ACC112 (cell line): ENCODE results near the gene LAD1.

Experiments used
- H2AFZ ChIP-seq: fragments of 200-600 bp; sonication (generic); one replicate; pipeline ENCODE4 v1.6.0; 2017; ENCODE audit warnings: antibody characterized with exemption, low read length; ENCODE audit not compliant: unreplicated experiment
- H3K27ac ChIP-seq: fragments of 200-600 bp; sonication (generic); 2 replicates; pipeline ENCODE4 v1.5.1; 2014; ENCODE audit warnings: low read depth, mild to moderate bottlenecking, antibody characterized with exemption, low read length, moderate library complexity
- H3K27me3 ChIP-seq: fragments of 200-600 bp; sonication (generic); 2 replicates; pipeline ENCODE4 v1.6.1; 2014; ENCODE audit warnings: mild to moderate bottlenecking, antibody characterized with exemption, low read length, moderate library complexity, mixed read lengths; ENCODE audit not compliant: insufficient read depth
- H3K36me3 ChIP-seq: fragments of 200-600 bp; sonication (generic); 2 replicates; pipeline ENCODE4 v1.6.1; 2016; ENCODE audit warnings: mild to moderate bottlenecking, antibody characterized with exemption, low read length, moderate library complexity, mixed read lengths; ENCODE audit not compliant: insufficient read depth
- H3K4me1 ChIP-seq: fragments of 200-600 bp; sonication (generic); one replicate; pipeline ENCODE4 v1.6.1; 2016; ENCODE audit warnings: low read length, mixed read lengths; ENCODE audit not compliant: insufficient read depth, unreplicated experiment, control insufficient read depth
- H3K4me3 ChIP-seq: fragments of 200-600 bp; sonication (generic); 2 replicates; pipeline ENCODE4 v1.5.1; 2014; ENCODE audit warnings: mild to moderate bottlenecking, low read depth, low read length
- H3K79me2 ChIP-seq: fragments of 200-600 bp; sonication (generic); one replicate; pipeline ENCODE4 v1.6.0; 2016; ENCODE audit warnings: low read length; ENCODE audit not compliant: control insufficient read depth, unreplicated experiment, insufficient read depth

LAD1 gene

DNA sequence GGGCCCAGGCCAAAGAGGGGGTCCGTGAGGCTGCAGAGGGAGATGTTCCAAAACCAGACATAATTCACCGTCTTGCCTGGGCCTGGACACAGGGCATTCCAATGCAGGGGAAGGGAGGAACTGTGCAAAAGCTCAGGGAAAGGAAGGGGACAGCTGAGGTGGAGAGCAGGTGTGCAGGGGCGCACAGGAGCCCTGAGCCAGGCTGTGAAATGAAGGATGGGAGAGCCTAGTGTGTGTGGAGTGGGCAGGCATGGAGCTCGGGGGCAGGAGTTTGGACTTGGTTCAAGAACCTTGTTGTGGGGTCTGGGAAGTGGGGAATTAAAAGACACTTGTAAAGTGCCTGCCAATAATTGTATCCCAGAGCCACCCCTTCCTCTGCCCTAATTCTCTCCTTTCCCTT is 20.1 kb upstream of the LAD1 start:
- no peak overlapping the region for H2AFZ ChIP-seq
- no peak overlapping the region for H3K27ac ChIP-seq
- no peaks in the 10 kb centered on the region for H3K4me1 ChIP-seq
- no peak overlapping the region for H3K4me3 ChIP-seq
- H3K36me3 ChIP-seq, result no peaks in the 10 kb centered on the region
- H3K27me3 ChIP-seq, result peaks cover 61% of the 10 kb centered on the region
- no peaks in the 10 kb centered on the region for H3K79me2 ChIP-seq

DNA sequence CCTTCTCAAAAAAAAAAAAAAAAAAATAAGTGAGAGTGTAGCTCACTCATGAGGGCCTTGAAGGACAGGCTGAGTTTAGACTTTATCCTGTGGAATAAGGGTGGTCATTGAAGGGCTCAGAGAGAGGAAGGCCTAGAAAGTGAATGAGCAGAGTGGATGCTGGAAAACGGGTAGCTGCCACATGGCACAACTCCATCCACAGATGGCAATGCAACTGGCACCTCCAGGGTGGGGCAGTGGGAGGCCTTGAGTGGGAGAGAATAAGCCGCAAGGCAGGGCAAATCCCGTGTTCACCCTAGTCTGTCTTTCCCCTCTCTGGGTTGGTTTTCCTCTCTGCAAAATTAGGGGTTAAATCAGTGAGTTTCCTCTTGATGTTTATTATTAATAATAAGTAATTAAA is 19.3 kb upstream of the LAD1 start:
- Histone ChIP-seq H3K36me3 (no peaks in the 10 kb centered on the region), H2AFZ (no peak overlapping the region)

GRCh38 chr1:201414051-201414738 is 15.1 kb upstream of the LAD1 start:
- no peaks in the 10 kb centered on the region for H3K4me1 ChIP-seq
- H3K27me3 ChIP-seq, result peaks cover 72% of the 10 kb centered on the region
- no peak overlapping the region for H2AFZ ChIP-seq
- H3K79me2 ChIP-seq, result no peaks in the 10 kb centered on the region
- no peaks in the 10 kb centered on the region for H3K36me3 ChIP-seq
- no peak overlapping the region for H3K4me3 ChIP-seq
- no peak overlapping the region for H3K27ac ChIP-seq

More for the DNA sequence above, 19.3 kb upstream of the LAD1 start:
- Histone ChIP-seq H3K27ac (no peak overlapping the region), H3K27me3 (peaks cover 61% of the 10 kb centered on the region), H3K4me1 (no peaks in the 10 kb centered on the region), H3K4me3 (no peak overlapping the region), H3K79me2 (no peaks in the 10 kb centered on the region)

GRCh38 chr1:201411292-201411691 is 12.2 kb upstream of the LAD1 start:
- Histone ChIP-seq H3K27me3 (peaks cover 53% of the 10 kb centered on the region), H3K27ac (no peak overlapping the region), H3K36me3 (no peaks in the 10 kb centered on the region), H3K79me2 (no peaks in the 10 kb centered on the region), H3K4me3 (no peak overlapping the region), H2AFZ (no peak overlapping the region), H3K4me1 (no peaks in the 10 kb centered on the region)

DNA sequence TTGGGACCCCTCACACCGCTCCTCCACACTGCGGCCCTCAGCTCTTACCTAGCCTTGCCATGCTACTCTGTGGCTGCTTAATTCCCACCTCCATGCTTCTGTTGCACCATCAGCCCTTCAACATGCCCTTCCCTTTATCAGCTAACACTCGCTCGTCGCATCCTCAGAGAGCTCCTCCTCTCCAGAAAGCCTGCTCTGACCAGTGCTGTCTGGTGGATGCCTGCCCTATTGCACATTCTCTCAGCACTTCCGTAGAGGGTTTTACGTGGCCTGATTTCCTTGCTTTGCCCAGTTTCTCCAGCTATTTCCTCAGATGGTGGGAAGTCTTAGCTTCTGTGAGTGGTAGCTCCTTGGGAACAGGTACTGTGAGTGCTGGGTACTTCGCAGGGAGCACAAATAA is 10.3 kb upstream of the LAD1 start:
- Histone ChIP-seq H3K36me3 (no peaks in the 10 kb centered on the region), H3K27me3 (peaks cover 34% of the 10 kb centered on the region), H2AFZ (no peak overlapping the region), H3K4me3 (no peak overlapping the region), H3K4me1 (no peaks in the 10 kb centered on the region), H3K27ac (no peak overlapping the region), H3K79me2 (no peaks in the 10 kb centered on the region)

- Histone ChIP-seq H3K4me3 (no peak overlapping the region), H2AFZ (no peak overlapping the region)
These were observed 9.7 kb upstream of the LAD1 start for GRCh38 chr1:201408834-201409200.

DNA sequence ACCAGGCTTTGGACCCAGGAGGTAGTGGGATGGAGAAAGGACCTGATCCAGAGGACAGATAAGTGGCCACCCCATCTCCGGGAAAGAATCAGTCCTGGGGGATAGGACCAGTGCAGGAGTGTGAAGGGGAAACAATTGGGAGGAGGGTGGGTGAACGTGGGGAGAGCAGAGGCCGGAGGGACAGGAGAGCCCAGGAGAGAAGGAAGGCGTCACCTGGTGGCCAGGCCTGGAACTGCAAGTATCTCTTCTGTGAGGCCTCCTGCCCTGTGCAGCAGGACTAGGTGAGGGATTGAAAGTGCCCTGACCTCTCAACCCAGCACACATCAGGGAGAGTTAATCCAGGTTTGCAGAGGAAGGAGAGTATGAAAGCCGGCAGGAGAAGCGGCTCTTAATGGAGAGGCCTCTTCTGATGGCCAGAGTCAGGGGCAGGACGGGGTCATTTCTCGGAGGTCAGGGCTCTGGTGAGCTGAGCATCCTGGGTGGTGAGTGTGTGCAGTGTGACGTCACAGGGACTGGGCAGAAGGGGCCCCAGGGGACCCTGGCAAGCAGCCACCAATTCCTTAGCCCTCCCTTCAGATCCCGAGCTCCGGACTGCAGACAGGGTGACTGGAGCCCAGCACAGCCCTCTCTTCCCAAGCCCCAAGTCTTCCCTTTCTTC is 9.2 kb upstream of the LAD1 start:
- Histone ChIP-seq H3K36me3 (no peaks in the 10 kb centered on the region), H3K79me2 (no peaks in the 10 kb centered on the region), H2AFZ (no peak overlapping the region), H3K27ac (no peak overlapping the region), H3K4me1 (no peaks in the 10 kb centered on the region), H3K27me3 (peaks cover 43% of the 10 kb centered on the region), H3K4me3 (no peak overlapping the region)

More at GRCh38 chr1:201408834-201409200, 9.7 kb upstream of the LAD1 start:
- no peaks in the 10 kb centered on the region for H3K4me1 ChIP-seq
- no peak overlapping the region for H3K27ac ChIP-seq
- no peaks in the 10 kb centered on the region for H3K36me3 ChIP-seq
- no peaks in the 10 kb centered on the region for H3K79me2 ChIP-seq
- peaks cover 38% of the 10 kb centered on the region for H3K27me3 ChIP-seq

DNA sequence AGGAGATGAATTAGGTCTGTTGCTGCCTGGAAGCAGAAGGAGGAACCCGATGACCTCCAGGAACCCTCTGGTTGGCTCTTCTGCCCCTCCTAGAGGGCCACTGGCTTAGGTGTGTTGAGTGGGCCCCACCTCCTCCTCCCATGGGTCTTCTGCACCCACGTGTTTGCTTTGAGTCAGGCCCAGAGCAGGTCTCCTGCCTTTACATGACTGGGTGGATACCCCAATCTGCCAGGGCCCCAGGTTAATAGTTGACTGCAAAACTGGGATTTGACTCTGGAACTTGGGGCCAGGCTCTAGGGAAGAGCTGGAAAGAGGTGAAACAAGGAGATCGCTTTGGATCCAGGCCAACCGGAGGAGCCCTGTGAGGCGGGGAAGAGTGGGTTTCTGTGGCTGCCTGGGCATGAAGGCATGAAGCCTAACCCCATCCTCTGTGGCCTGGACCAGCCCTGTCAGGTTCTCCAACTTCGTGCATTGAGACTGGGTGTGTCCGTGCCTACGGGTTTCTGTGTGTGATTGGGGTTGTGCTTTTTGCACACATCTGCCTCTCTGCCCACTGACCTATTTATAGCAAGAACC is 7.8 kb upstream of the LAD1 start:
- Histone ChIP-seq H3K27me3 (peaks cover 45% of the 10 kb centered on the region), H3K36me3 (no peaks in the 10 kb centered on the region), H3K79me2 (no peaks in the 10 kb centered on the region), H3K4me1 (no peaks in the 10 kb centered on the region), H3K27ac (no peak overlapping the region), H2AFZ (no peak overlapping the region), H3K4me3 (no peak overlapping the region)

DNA sequence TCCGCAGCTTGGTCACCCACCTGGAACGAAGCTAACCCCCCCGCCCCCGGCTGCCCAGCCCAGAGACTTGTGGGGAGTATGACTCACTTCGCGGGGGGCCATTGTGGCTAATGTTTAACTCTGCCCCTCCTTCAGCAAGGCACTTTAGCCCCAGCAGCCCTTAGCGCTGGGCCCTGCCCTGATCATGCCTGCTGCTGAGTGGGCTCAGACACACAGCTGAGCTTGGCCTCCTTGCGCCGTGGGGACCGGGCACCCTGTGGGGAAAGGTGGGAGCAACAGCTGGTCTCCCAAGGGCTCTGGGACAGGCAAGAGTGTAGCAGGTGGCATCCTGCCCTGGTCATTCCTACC is 6.3 kb upstream of the LAD1 start:
- no peaks in the 10 kb centered on the region for H3K4me1 ChIP-seq
- H3K27me3 ChIP-seq, result peaks cover 54% of the 10 kb centered on the region
- no peak overlapping the region for H3K27ac ChIP-seq
- no peaks in the 10 kb centered on the region for H3K36me3 ChIP-seq
- H2AFZ ChIP-seq, result no peak overlapping the region
- H3K4me3 ChIP-seq, result no peak overlapping the region
- H3K79me2 ChIP-seq, result no peaks in the 10 kb centered on the region

- Histone ChIP-seq H2AFZ (no peak overlapping the region), H3K4me3 (no peak overlapping the region), H3K4me1 (no peaks in the 10 kb centered on the region), H3K27ac (no peak overlapping the region), H3K27me3 (peaks cover 54% of the 10 kb centered on the region), H3K36me3 (no peaks in the 10 kb centered on the region), H3K79me2 (no peaks in the 10 kb centered on the region)
These were observed 5.8 kb upstream of the LAD1 start for GRCh38 chr1:201404722-201405483.
